Ishikawa (cell line): ENCODE measurements around the gene APOBEC3H.

Experiments
- FOXM1 ChIP-seq: IDR thresholded peaks from 2 replicates; pipeline ENCODE4 v1.6.1; 2012; ENCODE audit warnings: low read depth, borderline replicate concordance
- TAF1 ChIP-seq: IDR thresholded peaks from 2 replicates; pipeline ENCODE4 v1.6.1; 2012; ENCODE audit warnings: low read depth, mild to moderate bottlenecking

DNA sequence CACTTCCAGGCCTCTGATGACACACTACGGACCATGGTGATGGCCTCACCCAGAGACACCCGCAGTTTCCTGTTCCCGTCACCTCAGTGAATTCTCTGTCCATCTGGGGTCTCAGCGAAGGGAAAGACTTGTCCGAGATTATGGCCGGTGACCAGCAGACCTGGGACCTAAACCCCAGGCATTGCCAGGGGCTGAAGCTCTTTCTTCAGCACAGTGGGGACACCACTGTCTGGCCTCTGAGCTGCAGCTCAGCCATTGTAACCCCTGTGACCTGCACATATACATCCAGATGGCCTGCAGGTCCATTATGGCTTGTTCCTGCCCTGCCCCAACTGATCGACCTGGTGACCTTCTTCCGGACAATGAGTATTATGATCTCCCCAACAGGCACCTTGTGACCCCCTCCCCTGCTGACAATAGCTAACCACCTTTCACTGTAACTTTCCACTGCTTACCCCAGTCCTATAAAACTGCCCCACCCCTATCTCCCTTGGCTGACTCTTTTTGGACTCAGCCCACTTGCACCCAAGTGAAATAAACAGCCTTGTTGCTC is 33.2 kb downstream of the APOBEC3H start:
- no peak for TF ChIP-seq TAF1
- no peak for TF ChIP-seq FOXM1
